PC-9 (cell line): Measurements from ENCODE around the gene SESN3. TPM values are rescaled to one million over a fixed set of nuclear protein-coding genes. Genes with fewer than 3 reads are reported as not detected.

Experiments used
- BruUV-seq: library from RNA; stranded (reverse); fragments of 400-500 nt; replicated peaks from 2 replicates; lab custom pipeline; 2021; lab: Mats Ljungman, UMichigan
- CTCF ChIA-PET: fragments of 300-600 bp; sonication (Branson Sonifier 250); formaldehyde crosslinking; loops from one replicate; lab custom pipeline; 2022; ENCODE audit warnings: antibody characterized with exemption; lab: Charles Lee
- POLR2A ChIA-PET: fragments of 300-600 bp; sonication (Branson Sonifier 250); formaldehyde crosslinking; loops from one replicate; lab custom pipeline; 2022; ENCODE audit warnings: antibody characterized with exemption; ENCODE audit not compliant: unreplicated experiment; lab: Charles Lee
- DNase-seq, 2 experiments: peaks; one replicate each; pipeline versions ENCODE4 v3.0.0 to v3.0.0-alpha.2; 2015 to 2022; ENCODE audit warnings: mixed read lengths in 1 of 2
- H2AFZ ChIP-seq: fragments of 200-600 bp; sonication (generic); 2 replicates; pipeline ENCODE4 v1.8.1; 2017; ENCODE audit warnings: antibody characterized with exemption
- H3F3A ChIP-seq: fragments of 200-600 bp; sonication (generic); 2 replicates; pipeline ENCODE4 v1.8.1; 2017; ENCODE audit warnings: antibody characterized with exemption, mild to moderate bottlenecking, low read depth; ENCODE audit not compliant: insufficient read depth
- H3K27ac ChIP-seq: fragments of 200-600 bp; sonication (generic); 2 replicates; pipeline ENCODE4 v1.6.1; 2016; ENCODE audit warnings: mixed run types
- H3K27me3 ChIP-seq: fragments of 200-600 bp; sonication (generic); 2 replicates; pipeline ENCODE4 v1.6.1; 2016; ENCODE audit warnings: low read depth, mixed run types; ENCODE audit not compliant: insufficient read depth
- H3K36me3 ChIP-seq: fragments of 200-600 bp; sonication (generic); 2 replicates; pipeline ENCODE4 v1.6.1; 2016; ENCODE audit warnings: low read depth, mixed run types
- H3K4me1 ChIP-seq: fragments of 200-600 bp; sonication (generic); replicated peaks from 2 replicates; pipeline ENCODE4 v1.6.1; 2016; ENCODE audit warnings: mixed run types; ENCODE audit not compliant: insufficient read depth
- H3K4me2 ChIP-seq: fragments of 200-600 bp; sonication (generic); 2 replicates; pipeline ENCODE4 v1.6.1; 2017; ENCODE audit warnings: mixed run types
- H3K4me3 ChIP-seq: fragments of 200-600 bp; sonication (generic); 2 replicates; pipeline ENCODE4 v1.6.1; 2016; ENCODE audit warnings: mixed run types
- H3K79me2 ChIP-seq: fragments of 200-600 bp; sonication (generic); 2 replicates; pipeline ENCODE4 v1.6.1; 2017; ENCODE audit warnings: low read depth, mixed run types
- H3K9me2 ChIP-seq: fragments of 200-600 bp; sonication (generic); 2 replicates; pipeline ENCODE4 v1.8.1; 2017; ENCODE audit warnings: mild to moderate bottlenecking; ENCODE audit not compliant: insufficient read depth
- H3K9me3 ChIP-seq: fragments of 200-600 bp; sonication (generic); 2 replicates; pipeline ENCODE4 v1.8.1; 2016; ENCODE audit warnings: low read depth; ENCODE audit not compliant: insufficient read depth
- H4K20me1 ChIP-seq: fragments of 200-600 bp; sonication (generic); 2 replicates; pipeline ENCODE4 v1.8.1; 2017; ENCODE audit not compliant: insufficient read depth
- CTCF ChIP-seq: fragments of 200-600 bp; sonication (generic); conservative IDR thresholded peaks from 2 replicates; pipeline ENCODE4 v1.6.1; 2017; ENCODE audit warnings: mixed run types, antibody characterized with exemption, mild to moderate bottlenecking, moderate library complexity
- EZH2 ChIP-seq: fragments of 200-600 bp; sonication (generic); IDR thresholded peaks from 2 replicates; pipeline ENCODE4 v1.8.0; 2017; ENCODE audit warnings: antibody characterized with exemption, low read depth
- intact Hi-C: fragments of 100-400 bp; cut with micrococcal nuclease; formaldehyde crosslinking; loops from one replicate; pipeline ENCODE4 v1.10.0; 2022; ENCODE audit not compliant: unreplicated experiment
- total RNA-seq: library from RNA; stranded (reverse); gene quantifications from 2 replicates; pipeline ENCODE4 v1.2.3, GENCODE V29; 2021

SESN3 gene
- total RNA-seq, 1 experiment from 2014 or later: 0.85 TPM

- no peak for DNase-seq
- H3K4me3 ChIP-seq: no peak overlapping the region
- H3F3A ChIP-seq: peaks cover 28% of the 10 kb centered on the region
- no peaks in the 10 kb centered on the region for H3K27me3 ChIP-seq
- no peak overlapping the region for H3K27ac ChIP-seq
- no peaks in the 10 kb centered on the region for H3K79me2 ChIP-seq
- intact Hi-C loops: no loop called here
- no peak overlapping the region for H2AFZ ChIP-seq
- H3K9me3 ChIP-seq: no peaks in the 10 kb centered on the region
- H4K20me1 ChIP-seq: no peaks in the 10 kb centered on the region
- no peak overlapping the region for H3K4me2 ChIP-seq
- H3K4me1 ChIP-seq: peaks cover 31% of the 10 kb centered on the region
- no peaks in the 10 kb centered on the region for H3K36me3 ChIP-seq
- ChIA-PET CTCF (interaction anchor here (0.6 kb wide), 1 partner anchor 669 kb away, joined by 5 read pairs; no protein-coding TSS in a partner anchor), POLR2A (interaction anchor here (0.6 kb wide), 2 partner anchors 72 to 641 kb away, joined by 3 read pairs; no protein-coding TSS in a partner anchor)
- no peaks in the 10 kb centered on the region for H3K9me2 ChIP-seq
- BruUV-seq: no TSS peak
- no peak for TF ChIP-seq EZH2
- TF ChIP-seq CTCF: no peak
These were observed 82.6 kb downstream of the SESN3 start for GRCh38 chr11:95148406-95148805.

GRCh38 chr11:95147364-95147905 lies 83.6 kb downstream of the SESN3 start:
- Histone ChIP-seq H3K9me2 (no peaks in the 10 kb centered on the region), H3K9me3 (no peaks in the 10 kb centered on the region), H3F3A (peaks cover 28% of the 10 kb centered on the region), H2AFZ (no peak overlapping the region), H4K20me1 (no peaks in the 10 kb centered on the region), H3K36me3 (no peaks in the 10 kb centered on the region), H3K27me3 (no peaks in the 10 kb centered on the region), H3K27ac (no peak overlapping the region), H3K4me1 (peaks cover 31% of the 10 kb centered on the region), H3K79me2 (no peaks in the 10 kb centered on the region), H3K4me3 (no peak overlapping the region), H3K4me2 (peak overlapping the region; percentile 30; the same call in 1 of the 2 replicates)
- peak; percentile 32 to 79 for DNase-seq
- POLR2A ChIA-PET: no interaction called here
- intact Hi-C loops: no loop called here
- CTCF ChIA-PET: interaction anchor here (0.6 kb wide), 1 partner anchor 571 kb away, joined by 7 read pairs; no protein-coding TSS in a partner anchor
- no TSS peak for BruUV-seq
- TF ChIP-seq CTCF: no peak
- TF ChIP-seq EZH2: no peak

- intact Hi-C loops: no loop called here
- BruUV-seq: no TSS peak
These were observed 85.5 kb downstream of the SESN3 start for GRCh38 chr11:95145430-95146060.

More at GRCh38 chr11:95145430-95146060, 85.5 kb downstream of the SESN3 start:
- no peaks in the 10 kb centered on the region for H3K79me2 ChIP-seq
- H3K4me2 ChIP-seq: no peak overlapping the region
- ChIA-PET POLR2A (no interaction called here), CTCF (no interaction called here)
- H3K9me2 ChIP-seq: no peaks in the 10 kb centered on the region
- no peaks in the 10 kb centered on the region for H3K9me3 ChIP-seq
- no peaks in the 10 kb centered on the region for H4K20me1 ChIP-seq
- DNase-seq: no peak
- no peaks in the 10 kb centered on the region for H3K36me3 ChIP-seq
- no peak overlapping the region for H2AFZ ChIP-seq
- H3K27me3 ChIP-seq: no peaks in the 10 kb centered on the region
- TF ChIP-seq EZH2 (no peak), CTCF (no peak)
- H3K4me1 ChIP-seq: peaks cover 28% of the 10 kb centered on the region
- H3K4me3 ChIP-seq: no peak overlapping the region
- H3K27ac ChIP-seq: no peak overlapping the region
- peaks cover 15% of the 10 kb centered on the region; the same call in 1 of the 2 replicates for H3F3A ChIP-seq
